SK-N-SH (cell line): ENCODE measurements around the gene DDR1. TPM values are rescaled to one million over a fixed set of nuclear protein-coding genes. Genes with fewer than 3 reads are reported as not detected.

Source experiments
- CTCF ChIA-PET: fragments of 300-600, 350-600 bp; formaldehyde crosslinking; extraction: SDS; loops from one replicate; lab custom pipeline; 2021; lab: Yijun Ruan, JAX
- POLR2A ChIA-PET: fragments of 350-600 bp; sonication (Branson Sonifier 250); formaldehyde crosslinking; extraction: SDS; loops from one replicate; lab custom pipeline; 2020; ENCODE audit warnings: antibody characterized with exemption, inconsistent platforms; lab: Yijun Ruan, JAX
- DNase-seq: peaks from one replicate; pipeline ENCODE4 v3.0.0; 2012
- H2AFZ ChIP-seq: fragments of 200-600 bp; sonication (generic); 2 replicates; pipeline ENCODE4 v1.8.1; 2016; ENCODE audit warnings: antibody characterized with exemption, mild to moderate bottlenecking, low read depth
- H3F3A ChIP-seq: fragments of 200-600 bp; sonication (generic); replicated peaks from 2 replicates; pipeline ENCODE3; 2016; ENCODE audit warnings: antibody characterized with exemption, mild to moderate bottlenecking; ENCODE audit not compliant: insufficient read depth
- H3K27ac ChIP-seq, 2 experiments: fragments of 200-500 bp in 1 of 2; fragments of 200-600 bp in 1 of 2; sonication (Bioruptor generic) in 1 of 2; sonication (generic), shearing (Covaris generic) in 1 of 2; 2 replicates each; pipeline versions ENCODE4 v1.5.1 to v1.6.1; 2014 to 2016; ENCODE audit warnings: low read depth in 2 of 2, inconsistent platforms in 1 of 2, low read length in 1 of 2, mild to moderate bottlenecking in 1 of 2, mixed read lengths in 1 of 2
- H3K27me3 ChIP-seq: fragments of 200-600 bp; sonication (generic), shearing (Covaris generic); 2 replicates; pipeline ENCODE4 v1.6.1; 2016; ENCODE audit warnings: mixed run types; ENCODE audit not compliant: insufficient read depth
- H3K36me3 ChIP-seq, 2 experiments: fragments of 200-500 bp in 1 of 2; fragments of 200-600 bp in 1 of 2; sonication (Bioruptor generic) in 1 of 2; sonication (generic) in 1 of 2; replicated peaks in 1 of 2; 2 replicates each; pipeline versions ENCODE3 to v1.5.1; 2014 to 2016; ENCODE audit warnings: low read length in 1 of 2, mild to moderate bottlenecking in 1 of 2; ENCODE audit not compliant: insufficient read depth in 2 of 2, control insufficient read depth in 1 of 2
- H3K4me1 ChIP-seq, 2 experiments: fragments of 200-500 bp in 1 of 2; fragments of 200-600 bp in 1 of 2; sonication (Bioruptor generic) in 1 of 2; sonication (generic), shearing (Covaris generic) in 1 of 2; 2 replicates each; pipeline versions ENCODE4 v1.5.1 to v1.6.1; 2014 to 2016; ENCODE audit warnings: low read depth in 1 of 2, low read length in 1 of 2, mixed run types in 1 of 2; ENCODE audit not compliant: insufficient read depth in 2 of 2, control insufficient read depth in 1 of 2
- H3K4me2 ChIP-seq: fragments of 200-600 bp; sonication (generic), shearing (Covaris generic); 2 replicates; pipeline ENCODE4 v1.6.1; 2017; ENCODE audit warnings: mixed run types
- H3K4me3 ChIP-seq, 2 experiments: fragments of 200-500 bp in 1 of 2; fragments of 200-600 bp in 1 of 2; sonication (Bioruptor generic) in 1 of 2; sonication (generic), shearing (Covaris generic) in 1 of 2; 2 replicates each; pipeline versions ENCODE4 v1.5.1 to v1.8.1; 2014 to 2016; ENCODE audit warnings: low read depth in 2 of 2, inconsistent platforms in 1 of 2, low read length in 1 of 2, mild to moderate bottlenecking in 1 of 2, mixed read lengths in 1 of 2, moderate library complexity in 1 of 2
- H3K79me2 ChIP-seq: fragments of 200-600 bp; sonication (generic); 2 replicates; pipeline ENCODE4 v1.8.1; 2017; ENCODE audit warnings: mild to moderate bottlenecking; ENCODE audit not compliant: insufficient read depth
- H3K9ac ChIP-seq: fragments of 200-600 bp; sonication (generic); 2 replicates; pipeline ENCODE4 v1.6.1; 2017; ENCODE audit warnings: mixed run types
- H3K9me2 ChIP-seq: fragments of 200-600 bp; sonication (generic); 2 replicates; pipeline ENCODE4 v1.6.1; 2017; ENCODE audit warnings: mixed run types
- H3K9me3 ChIP-seq: fragments of 200-600 bp; sonication (generic); 2 replicates; pipeline ENCODE4 v1.6.1; 2017; ENCODE audit warnings: mixed run types, mild to moderate bottlenecking, moderate library complexity
- H4K20me1 ChIP-seq: fragments of 200-600 bp; sonication (generic); 2 replicates; pipeline ENCODE4 v1.6.1; 2017; ENCODE audit warnings: mild to moderate bottlenecking, mixed run types; ENCODE audit not compliant: insufficient read depth
- ELF1 ChIP-seq: IDR thresholded peaks from 2 replicates; pipeline ENCODE4 v1.4.0; 2012
- EP300 ChIP-seq, 2 experiments: IDR thresholded peaks; 2 replicates each; pipeline versions ENCODE4 v1.4.0 to v1.6.1; 2012; ENCODE audit warnings: borderline replicate concordance in 1 of 2, low read depth in 1 of 2, low read length in 1 of 2
- FOSL2 ChIP-seq: IDR thresholded peaks from 2 replicates; pipeline ENCODE4 v1.4.0; 2012; ENCODE audit warnings: low read depth, mild to moderate bottlenecking, moderate library complexity, borderline replicate concordance
- GATA2 ChIP-seq: sonication (generic); formaldehyde crosslinking; IDR thresholded peaks from 2 replicates; pipeline ENCODE4 v1.5.0; 2020; ENCODE audit warnings: mild to moderate bottlenecking, missing genetic modification reagents
- MXI1 ChIP-seq: IDR thresholded peaks from 2 replicates; pipeline ENCODE4 v1.6.1; 2012; ENCODE audit warnings: mild to moderate bottlenecking, low read depth, low read length, improper control_type of control experiment
- NRF1 ChIP-seq: IDR thresholded peaks from 2 replicates; pipeline ENCODE4 v1.6.1; 2012; ENCODE audit warnings: low read depth, mild to moderate bottlenecking, low read length
- RCOR1 ChIP-seq: fragments of 150-350 bp; IDR thresholded peaks from 2 replicates; pipeline ENCODE4 v1.6.1; 2017; ENCODE audit warnings: antibody characterized with exemption, low read length
- REST ChIP-seq: IDR thresholded peaks from 2 replicates; pipeline ENCODE4 v1.6.1; 2012; ENCODE audit warnings: mild to moderate bottlenecking, low read depth, low read length, moderate library complexity
- RXRA ChIP-seq: IDR thresholded peaks from 2 replicates; pipeline ENCODE4 v1.4.0; 2012; ENCODE audit warnings: low read depth, mild to moderate bottlenecking, borderline replicate concordance
- SIN3A ChIP-seq: IDR thresholded peaks from 2 replicates; pipeline ENCODE4 v1.6.1; 2012; ENCODE audit warnings: low read depth, mild to moderate bottlenecking, low read length, moderate library complexity, borderline replicate concordance
- TAF1 ChIP-seq: IDR thresholded peaks from 2 replicates; pipeline ENCODE4 v1.6.1; 2012; ENCODE audit warnings: low read depth, mild to moderate bottlenecking, low read length, moderate library complexity, borderline replicate concordance
- WGBS: methylation state at CpG from one replicate; pipeline ENCODE4 v1.1.6; 2017; ENCODE audit warnings: low lambda C conversion rate; 5-methylcytosine and 5-hydroxymethylcytosine counted together
- polyA plus RNA-seq, 3 experiments: library from polyadenylated mRNA; depleted of rRNA; stranded (reverse); fragments of >200 nt; gene quantifications; 2 replicates each; pipeline ENCODE4 v1.2.3, GENCODE V29; 2012
- TF ChIP-seq, protein P1 (sequence below): fragments of 150-350 bp; IDR thresholded peaks from 2 replicates; pipeline ENCODE4 v1.6.1; 2017; ENCODE audit warnings: antibody characterized with exemption, low read length, low read depth, borderline replicate concordance

DDR1 gene
- polyA plus RNA-seq, 1 of the 3 experiments (the other 2 are of a cell fraction), result 52.8 TPM

DNA sequence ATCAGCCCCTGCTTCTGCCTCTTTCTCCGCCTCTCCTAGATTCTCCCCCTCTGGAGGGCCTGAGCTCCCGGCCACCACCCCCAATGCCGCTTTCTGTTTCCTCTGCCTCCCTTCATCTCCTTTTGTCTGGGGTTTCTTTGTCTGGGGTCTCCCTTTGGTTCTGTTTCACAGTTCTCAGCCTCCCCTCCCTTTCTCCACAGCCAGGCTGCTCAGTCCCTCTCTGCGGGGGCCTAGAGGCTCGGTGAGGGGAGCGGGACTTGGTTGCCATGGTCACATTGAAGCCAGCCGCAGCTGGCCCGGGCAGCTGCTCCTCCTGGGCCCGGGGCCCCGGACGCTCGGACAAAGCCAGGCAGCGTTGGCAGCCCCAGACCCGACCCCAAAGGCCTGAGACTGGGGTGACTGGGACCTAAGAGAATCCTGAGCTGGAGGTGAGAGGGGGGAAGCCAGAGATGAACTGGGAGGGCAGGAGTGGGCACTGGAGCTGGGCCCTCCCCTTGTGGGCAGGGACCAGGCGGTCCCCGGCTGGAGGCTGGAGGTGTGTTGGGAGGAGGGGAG lies 3.5 kb upstream of the DDR1 start:
- Histone ChIP-seq H3K9ac (no peak overlapping the region), H3K9me3 (no peaks in the 10 kb centered on the region), H2AFZ (no peak overlapping the region), H3K27me3 (no peaks in the 10 kb centered on the region), H3K36me3 (no peaks in the 10 kb centered on the region), H3F3A (peaks cover 5% of the 10 kb centered on the region), H3K4me3 (no peak overlapping the region), H3K27ac (no peak overlapping the region; a peak in 1 of 4 replicates), H3K9me2 (no peaks in the 10 kb centered on the region), H3K4me1 (peaks cover 14 to 22% of the 10 kb centered on the region in 2 experiments; a peak in 2 of 4 replicates), H3K79me2 (peaks cover 12% of the 10 kb centered on the region), H4K20me1 (no peaks in the 10 kb centered on the region), H3K4me2 (no peak overlapping the region)
- DNase-seq, result peak; percentile 48
- ChIA-PET POLR2A (interaction anchor here (0.5 kb wide), 1 partner anchor 160 kb away, joined by 3 read pairs; no protein-coding TSS in a partner anchor), CTCF (interaction anchor here (1.3 to 7.6 kb wide), 7 partner anchors 34 to 207 kb away, joined by 4 to 103 read pairs (median 13); partner anchors contain the start of gene VARS2)
- 75% methylated on average over 16 of the region's 16 CpGs for WGBS
- TF ChIP-seq NRF1 (no peak), GATA2 (no peak), FOSL2 (no peak), RCOR1 (no peak), SIN3A (no peak), TAF1 (no peak), EP300 (IDR thresholded peaks at IDR 0.05; ENCODE audit: borderline replicate concordance in 1 of 2, low read depth in 1 of 2, low read length in 1 of 2) (no peak), REST (no peak), MXI1 (no peak), RXRA (no peak), ELF1 (no peak)
- TF ChIP-seq, protein P1, sequence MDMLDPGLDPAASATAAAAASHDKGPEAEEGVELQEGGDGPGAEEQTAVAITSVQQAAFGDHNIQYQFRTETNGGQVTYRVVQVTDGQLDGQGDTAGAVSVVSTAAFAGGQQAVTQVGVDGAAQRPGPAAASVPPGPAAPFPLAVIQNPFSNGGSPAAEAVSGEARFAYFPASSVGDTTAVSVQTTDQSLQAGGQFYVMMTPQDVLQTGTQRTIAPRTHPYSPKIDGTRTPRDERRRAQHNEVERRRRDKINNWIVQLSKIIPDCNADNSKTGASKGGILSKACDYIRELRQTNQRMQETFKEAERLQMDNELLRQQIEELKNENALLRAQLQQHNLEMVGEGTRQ, result no peak
